DOHH2 (cell line): ENCODE data around the gene B4GALT1.

Source experiments
- CTCF ChIP-seq: fragments of 200-600 bp; sonication (generic); IDR thresholded peaks from one replicate; pipeline ENCODE4 v1.5.1; 2014; ENCODE audit warnings: antibody characterized with exemption, mild to moderate bottlenecking, low read depth, low read length; ENCODE audit not compliant: poor library complexity, severe bottlenecking
- EZH2phosphoT487 ChIP-seq: fragments of 200-600 bp; sonication (generic); IDR thresholded peaks from 2 replicates; pipeline ENCODE4 v1.6.1; 2017; ENCODE audit warnings: borderline replicate concordance, mild to moderate bottlenecking, antibody characterized with exemption, low read length, moderate library complexity, mixed read lengths

- no peak for TF ChIP-seq CTCF
- TF ChIP-seq EZH2phosphoT487: no peak
These were observed 881 bp upstream of the B4GALT1 start for GRCh38 chr9:33167972-33168461.
